Thyroid gland (tissue), 4 donors: Measurements from ENCODE around the gene CPB2. TPM values are rescaled to one million over a fixed set of nuclear protein-coding genes. Genes with fewer than 3 reads are reported as not detected.

ENCODE experiments used
- DNase-seq, 2 donors: peaks; one replicate each; pipeline ENCODE4 v3.0.0-alpha.2; 2019
- H3K27ac ChIP-seq, 3 donors: fragments of 200-600 bp; sonication (generic); 1 replicate in 2 of 3; 2 replicates in 1 of 3; pipeline ENCODE4 v1.5.1; 2016 to 2019; ENCODE audit warnings: mild to moderate bottlenecking in 1 of 3, moderate library complexity in 1 of 3
- H3K27me3 ChIP-seq: fragments of 200-600 bp; sonication (generic); one replicate; pipeline ENCODE4 v1.5.1; 2019
- H3K36me3 ChIP-seq, 2 donors: fragments of 200-600 bp; sonication (generic); one replicate each; pipeline ENCODE4 v1.5.1; 2016 to 2019
- H3K4me1 ChIP-seq, 2 donors: fragments of 200-600 bp; sonication (generic); one replicate each; pipeline ENCODE4 v1.5.1; 2017 to 2019
- H3K4me3 ChIP-seq, 3 donors: fragments of 200-600 bp; sonication (generic); replicated peaks in 1 of 3; 1 replicate in 2 of 3; 2 replicates in 1 of 3; pipeline ENCODE4 v1.5.1; 2016; ENCODE audit warnings: mild to moderate bottlenecking in 1 of 3
- H3K9me3 ChIP-seq: fragments of 200-600 bp; sonication (generic); one replicate; pipeline ENCODE4 v1.5.1; 2017
- CTCF ChIP-seq, 6 experiments: fragments of 200-600 bp in 3 of 6; fragments of 450-650 bp in 3 of 6; sonication (generic) in 3 of 6; IDR thresholded peaks; one replicate each; pipeline ENCODE4 v1.5.1; 2016 to 2019; ENCODE audit warnings: antibody characterized with exemption in 6 of 6, mild to moderate bottlenecking in 2 of 6, inconsistent platforms in 1 of 6, moderate library complexity in 1 of 6
- POLR2A ChIP-seq, 2 donors: fragments of 450-650 bp; IDR thresholded peaks; one replicate each; pipeline ENCODE4 v1.6.1; 2017; ENCODE audit warnings: antibody characterized with exemption in 2 of 2, mild to moderate bottlenecking in 2 of 2, moderate library complexity in 1 of 2
- WGBS, 2 donors: methylation state at CpG; one replicate each; pipeline ENCODE4 v1.1.5; 2017; 5-methylcytosine and 5-hydroxymethylcytosine counted together
- intact Hi-C: fragments of 100-400 bp; cut with DNase I; formaldehyde crosslinking; loops from one replicate; pipeline ENCODE4 v1.15.1; 2023
- total RNA-seq, 4 donors: library from RNA; depleted of rRNA; stranded (reverse); fragments of >200 nt; gene quantifications; one replicate each; pipeline ENCODE4 v1.2.3, GENCODE V29; 2016

CPB2 gene
- total RNA-seq, 4 donors from 2014 or later, result 0.67 to 0.83 TPM; not detected in 2

GRCh38 chr13:46134961-46135522 lies 30.2 kb upstream of the CPB2 start:
- Histone ChIP-seq H3K4me1 (peaks cover 15 to 22% of the 10 kb centered on the region in 2 donors), H3K4me3 (no peak overlapping the region), H3K36me3 (no peaks in the 10 kb centered on the region), H3K27me3 (no peaks in the 10 kb centered on the region), H3K9me3 (no peaks in the 10 kb centered on the region), H3K27ac (peak overlapping the region; percentile 73 to 84 (median 76))
- peak; percentile 76 to 79 for DNase-seq
- WGBS, 2 donors, result 28 to 37% methylated on average over 4 of the region's 4 CpGs
- no peak for TF ChIP-seq CTCF (IDR thresholded peaks at IDR 0.05)
- TF ChIP-seq POLR2A (IDR thresholded peaks at IDR 0.05), result peak in 1 of 2 donors; percentile 17
- intact Hi-C loops, result no loop called here

GRCh38 chr13:46134494-46134893 lies 29.7 kb upstream of the CPB2 start:
- DNase-seq, result no peak
- 52 to 59% methylated on average over 2 of the region's 2 CpGs for WGBS, 2 donors
- H3K27ac ChIP-seq, result peak overlapping the region; percentile 73 to 77 (median 76)

GRCh38 chr13:46132109-46132508 lies 27.3 kb upstream of the CPB2 start:
- H3K27me3 ChIP-seq, result no peaks in the 10 kb centered on the region
- TF ChIP-seq POLR2A (IDR thresholded peaks at IDR 0.05) (no peak), CTCF (IDR thresholded peaks at IDR 0.05) (no peak)
- WGBS, 2 donors, result 87 to 96% methylated on average over 3 of the region's 3 CpGs

More at GRCh38 chr13:46134494-46134893, 29.7 kb upstream of the CPB2 start:
- intact Hi-C loops, result no loop called here
- Histone ChIP-seq H3K4me3 (no peak overlapping the region), H3K4me1 (peaks cover 15 to 22% of the 10 kb centered on the region in 2 donors), H3K9me3 (no peaks in the 10 kb centered on the region), H3K36me3 (no peaks in the 10 kb centered on the region), H3K27me3 (no peaks in the 10 kb centered on the region)
- TF ChIP-seq CTCF (IDR thresholded peaks at IDR 0.05), result no peak
- no peak for TF ChIP-seq POLR2A (IDR thresholded peaks at IDR 0.05)

GRCh38 chr13:46131705-46132104 lies 26.9 kb upstream of the CPB2 start:
- no peak for TF ChIP-seq POLR2A (IDR thresholded peaks at IDR 0.05)
- TF ChIP-seq CTCF (IDR thresholded peaks at IDR 0.05), result no peak
- no peaks in the 10 kb centered on the region for H3K36me3 ChIP-seq
- peaks cover 15 to 22% of the 10 kb centered on the region in 2 donors for H3K4me1 ChIP-seq
- no peak overlapping the region for H3K4me3 ChIP-seq
- H3K27me3 ChIP-seq, result no peaks in the 10 kb centered on the region
- H3K27ac ChIP-seq, result no peak overlapping the region
- no peaks in the 10 kb centered on the region for H3K9me3 ChIP-seq
- intact Hi-C loops, result no loop called here
- DNase-seq, result no peak

More at GRCh38 chr13:46132109-46132508, 27.3 kb upstream of the CPB2 start:
- H3K9me3 ChIP-seq, result no peaks in the 10 kb centered on the region
- H3K4me1 ChIP-seq, result peaks cover 15 to 22% of the 10 kb centered on the region in 2 donors
- no peak overlapping the region for H3K27ac ChIP-seq
- no peaks in the 10 kb centered on the region for H3K36me3 ChIP-seq
- no peak for DNase-seq
- H3K4me3 ChIP-seq, result no peak overlapping the region
- intact Hi-C loops, result no loop called here

GRCh38 chr13:46129955-46130618 lies 25.3 kb upstream of the CPB2 start:
- Histone ChIP-seq H3K9me3 (no peaks in the 10 kb centered on the region), H3K27ac (no peak overlapping the region), H3K4me1 (peaks cover 7 to 10% of the 10 kb centered on the region in 2 donors), H3K4me3 (no peak overlapping the region), H3K27me3 (no peaks in the 10 kb centered on the region), H3K36me3 (no peaks in the 10 kb centered on the region)
- DNase-seq, result no peak
- intact Hi-C loops, result loop anchor here (10.0 kb wide), 1 partner anchor 325 kb away; no protein-coding TSS in a partner anchor
- TF ChIP-seq CTCF (IDR thresholded peaks at IDR 0.05) (no peak), POLR2A (IDR thresholded peaks at IDR 0.05) (no peak)
- WGBS, 2 donors, result 88 to 95% methylated on average over 3 of the region's 3 CpGs
